Cerebellar nuclear complex (tissue), 1 donor: Measurements from ENCODE around the gene KCNG2.

Source experiments
- DNase-seq, 2 experiments: peaks; one replicate each; lab custom pipeline; 2025; lab: John Stamatoyannopoulos, UW

The KCNG2 gene

DNA sequence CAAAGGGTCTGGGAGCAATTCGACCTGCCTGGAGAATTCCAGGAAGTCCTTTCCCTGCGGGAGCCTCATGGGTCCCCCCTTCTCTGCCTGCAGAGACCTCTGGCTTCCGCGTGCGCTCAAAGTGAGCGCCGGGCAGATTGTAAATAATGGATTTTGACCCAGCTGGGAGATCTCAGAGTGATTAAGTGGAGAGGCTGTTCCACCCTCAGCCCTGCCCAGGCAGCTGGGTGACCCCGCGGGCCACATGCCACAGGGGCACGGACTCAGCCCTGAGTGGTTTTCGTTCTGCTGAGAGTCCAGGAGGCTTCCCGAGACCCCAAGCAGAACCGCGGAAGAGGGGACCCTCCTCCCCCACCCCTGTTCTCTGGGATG, 1.2 kb downstream of the KCNG2 start:
- DNase-seq = no peak

DNA sequence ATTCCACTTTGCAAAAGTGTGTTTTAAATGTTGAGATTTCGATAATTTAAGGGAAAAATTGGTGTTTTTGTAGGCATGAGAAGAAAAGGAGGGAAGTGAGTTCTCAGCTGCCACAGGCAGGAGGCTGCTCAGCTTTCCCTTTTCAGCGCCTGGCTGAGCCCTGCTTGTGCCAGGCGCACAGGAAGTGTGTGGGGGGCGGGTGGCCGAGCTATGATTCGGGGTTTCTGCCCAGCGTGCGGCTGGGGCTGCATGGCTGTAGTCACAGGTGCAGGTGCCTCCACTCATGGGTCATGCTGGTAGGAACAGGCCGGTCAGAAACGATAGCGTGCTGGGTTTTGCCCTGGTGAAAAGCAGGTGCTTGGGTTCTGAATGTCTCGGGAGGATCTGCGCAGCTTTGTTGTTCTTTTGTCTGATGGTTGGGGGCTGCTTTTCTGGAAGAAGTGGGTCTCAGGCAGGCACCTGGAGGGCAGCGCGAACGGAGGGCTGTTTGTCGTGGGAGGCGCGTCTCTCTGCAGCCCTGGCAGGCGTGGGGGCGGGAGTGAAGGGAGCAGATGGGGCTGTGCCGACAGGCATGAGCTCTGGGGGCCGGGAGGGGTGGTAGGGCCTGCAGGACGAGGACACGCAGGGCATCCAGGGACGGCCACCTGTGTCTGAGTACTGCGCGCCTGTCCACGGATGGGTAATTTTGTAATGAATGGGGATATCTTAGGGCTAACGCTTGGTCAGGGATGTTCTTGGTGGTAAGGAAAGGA, 2.1 kb downstream of the KCNG2 start:
- no peak for DNase-seq

DNA sequence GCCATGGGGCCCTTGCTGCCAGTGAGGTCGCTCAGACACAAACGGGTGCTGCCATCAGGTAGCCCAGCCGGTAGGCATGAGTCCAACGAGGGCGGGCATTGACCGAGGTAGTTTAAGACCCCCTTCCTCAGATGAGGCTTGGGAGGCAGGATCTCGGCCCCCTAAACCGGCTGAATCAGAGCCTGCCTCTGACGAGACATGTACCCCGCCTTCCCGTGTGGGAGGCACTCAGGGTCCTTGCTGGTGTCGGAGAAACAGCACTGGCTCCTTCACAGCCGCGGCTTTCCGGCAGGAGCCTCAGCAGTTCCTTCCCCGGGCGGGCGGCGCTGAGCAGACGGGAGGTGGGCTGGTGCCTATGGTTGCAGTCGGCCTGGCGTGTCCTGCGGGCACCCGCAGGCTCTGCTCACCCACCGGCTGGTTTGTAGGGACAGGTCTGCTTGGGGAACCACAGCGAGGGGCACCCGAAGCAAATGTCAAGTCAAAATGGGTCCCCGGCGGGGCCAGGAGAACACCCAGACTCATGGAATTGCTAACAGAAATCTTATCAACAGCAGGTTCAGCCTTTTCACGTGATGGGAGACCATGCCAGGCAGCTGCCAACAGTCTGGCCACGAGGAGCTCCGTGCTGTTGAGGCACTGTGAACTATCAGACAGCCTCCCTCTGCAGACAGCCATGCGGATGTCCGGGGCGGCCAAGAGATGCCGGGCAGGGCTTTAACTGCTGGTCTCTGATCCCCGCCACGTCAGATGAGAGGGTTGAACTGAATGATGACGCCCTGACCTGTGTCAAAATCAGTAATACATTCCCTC, 2.8 kb downstream of the KCNG2 start:
- no peak for DNase-seq

DNA sequence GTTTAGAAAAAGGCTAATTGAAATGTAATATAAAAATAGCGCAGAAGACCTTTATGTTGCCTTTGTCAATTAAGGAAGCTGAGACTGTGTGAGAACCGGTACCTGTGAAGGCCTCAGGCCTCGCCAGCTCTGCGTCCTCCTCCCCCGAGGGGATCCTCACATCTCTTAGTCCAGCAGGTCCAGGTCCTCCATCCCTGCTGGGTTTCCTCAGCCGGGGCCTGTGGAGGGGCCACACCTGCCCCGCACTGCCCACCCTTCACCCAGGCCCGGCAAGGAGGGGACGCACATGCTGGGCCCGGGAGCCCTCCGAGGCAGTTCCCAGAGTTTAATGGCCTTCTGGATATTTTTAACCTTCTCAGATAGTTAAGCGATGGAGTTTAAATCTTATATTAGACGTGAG, 3.5 kb downstream of the KCNG2 start:
- no peak for DNase-seq

DNA sequence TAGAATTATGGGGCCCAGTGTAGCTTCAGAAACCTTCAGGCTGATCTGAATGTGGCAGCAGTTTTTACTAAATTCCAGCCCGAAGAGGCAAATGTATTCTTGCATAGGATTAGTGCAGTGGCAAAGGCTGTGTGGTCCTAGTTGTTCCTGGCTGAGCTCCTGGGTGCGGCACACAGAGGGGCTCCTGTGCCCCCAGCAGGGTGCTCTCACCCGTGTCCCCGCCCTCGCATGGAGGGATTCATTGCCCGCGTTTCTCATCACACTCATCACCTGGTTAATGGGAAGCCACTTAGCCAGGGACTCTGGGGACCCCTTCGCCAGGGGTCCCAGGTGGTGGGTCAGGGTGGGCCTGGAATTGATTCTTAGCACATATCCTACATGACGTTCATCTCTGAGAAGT, 3.9 kb downstream of the KCNG2 start:
- DNase-seq = no peak

DNA sequence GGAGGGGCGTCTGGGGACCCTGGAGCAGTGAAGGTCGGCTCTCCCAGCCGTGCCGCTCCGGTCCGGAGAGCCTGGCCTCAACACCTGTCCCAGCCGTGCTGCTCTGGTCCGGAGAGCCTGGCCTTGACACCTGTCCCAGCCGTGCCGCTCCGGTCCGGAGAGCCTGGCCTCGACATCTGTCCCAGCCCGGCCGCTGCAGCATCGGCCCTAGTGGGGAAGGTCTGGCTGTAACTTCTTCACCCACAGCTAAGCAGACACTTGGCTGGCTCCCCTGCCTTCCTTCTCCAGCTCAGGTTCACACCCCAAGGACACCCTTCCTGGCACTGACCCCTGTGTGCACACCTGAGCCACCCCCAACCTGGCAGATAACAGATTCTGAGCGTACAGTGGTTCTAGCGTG, 4.6 kb downstream of the KCNG2 start:
- DNase-seq = no peak

DNA sequence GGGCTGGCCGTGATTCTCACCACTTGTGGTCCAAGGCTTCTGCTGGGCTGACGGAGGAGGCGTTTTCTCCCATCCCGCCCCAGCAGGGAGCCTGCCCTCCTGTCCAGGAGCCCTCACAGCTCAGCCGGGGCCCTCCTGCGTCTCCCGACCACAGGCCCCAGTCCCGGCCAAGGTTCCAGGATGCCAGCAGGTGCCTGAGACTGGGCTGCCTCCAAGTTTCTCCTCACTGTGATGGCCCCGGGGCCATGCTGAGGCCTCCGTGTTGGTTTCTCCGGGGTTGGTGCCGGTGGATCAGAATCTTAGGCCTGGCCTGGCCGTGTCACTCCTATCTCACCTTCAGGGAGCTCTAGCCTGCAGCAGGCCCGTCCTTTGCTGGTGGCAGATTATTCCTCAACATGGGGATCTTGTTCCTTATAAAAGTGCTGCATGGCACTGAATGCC, 5.9 kb downstream of the KCNG2 start:
- no peak for DNase-seq

DNA sequence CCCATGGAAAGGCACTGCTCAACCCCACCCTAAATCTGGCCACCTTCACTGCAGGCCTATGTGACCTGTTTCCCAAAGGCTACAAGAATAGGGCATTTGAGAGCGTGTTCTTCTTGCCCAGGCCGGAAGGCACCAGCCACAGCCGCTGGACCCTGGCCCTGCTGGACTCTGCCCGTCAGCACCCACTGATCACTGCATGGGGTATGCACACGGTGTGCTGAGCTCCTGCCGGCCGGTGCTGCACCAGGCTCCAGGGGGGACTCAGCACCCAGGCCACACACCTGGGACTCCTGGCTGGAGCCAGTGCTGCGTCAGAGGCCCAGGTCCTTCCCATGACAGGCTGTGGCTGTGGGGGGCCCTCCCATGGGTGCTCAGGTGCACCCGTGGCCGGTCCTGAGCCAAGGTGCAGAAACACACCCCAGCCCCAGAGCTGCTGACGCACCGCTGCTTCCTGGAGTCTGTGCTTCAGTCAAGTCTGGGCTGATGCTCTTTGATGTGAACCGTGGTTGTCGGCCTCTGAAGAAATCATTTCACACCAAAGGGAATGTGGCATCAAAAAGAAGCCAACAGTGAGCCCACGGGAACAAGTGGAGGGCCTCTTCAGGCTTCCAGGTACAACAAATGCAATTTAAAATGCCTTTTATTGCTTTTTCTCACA, 6.5 kb downstream of the KCNG2 start:
- no peak for DNase-seq

DNA sequence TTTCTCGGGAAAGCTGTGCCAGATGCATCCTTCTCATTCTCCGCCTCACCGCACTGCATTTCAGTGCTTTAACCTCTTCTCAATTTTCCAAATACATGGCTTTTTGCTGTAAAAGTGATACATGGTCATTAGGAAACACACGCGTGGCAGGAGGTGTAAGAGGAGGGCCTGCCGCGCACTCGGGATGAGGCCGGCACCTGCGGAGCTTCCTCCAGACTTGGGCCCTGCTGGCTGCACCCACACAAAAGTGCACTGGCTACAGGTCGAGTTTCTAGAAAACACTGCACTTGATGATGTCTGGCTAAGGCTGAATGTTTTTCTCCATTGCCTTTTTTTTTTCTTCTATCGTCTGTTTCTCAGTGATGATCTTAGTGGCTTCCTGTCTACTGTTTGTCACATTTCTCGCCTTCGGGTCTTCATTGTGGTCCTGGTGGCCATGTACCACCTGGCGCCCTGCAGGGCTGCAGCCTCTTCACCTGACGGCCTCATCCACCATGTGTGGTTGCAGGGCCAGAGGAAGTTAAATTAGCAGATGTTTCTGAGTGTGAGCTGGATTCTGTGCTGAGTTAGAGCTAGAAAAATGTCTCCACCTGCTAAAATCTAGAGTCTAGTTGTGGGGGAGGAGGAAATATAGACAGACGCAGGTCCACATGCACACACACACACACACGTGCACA, 7.6 kb downstream of the KCNG2 start:
- no peak for DNase-seq

DNA sequence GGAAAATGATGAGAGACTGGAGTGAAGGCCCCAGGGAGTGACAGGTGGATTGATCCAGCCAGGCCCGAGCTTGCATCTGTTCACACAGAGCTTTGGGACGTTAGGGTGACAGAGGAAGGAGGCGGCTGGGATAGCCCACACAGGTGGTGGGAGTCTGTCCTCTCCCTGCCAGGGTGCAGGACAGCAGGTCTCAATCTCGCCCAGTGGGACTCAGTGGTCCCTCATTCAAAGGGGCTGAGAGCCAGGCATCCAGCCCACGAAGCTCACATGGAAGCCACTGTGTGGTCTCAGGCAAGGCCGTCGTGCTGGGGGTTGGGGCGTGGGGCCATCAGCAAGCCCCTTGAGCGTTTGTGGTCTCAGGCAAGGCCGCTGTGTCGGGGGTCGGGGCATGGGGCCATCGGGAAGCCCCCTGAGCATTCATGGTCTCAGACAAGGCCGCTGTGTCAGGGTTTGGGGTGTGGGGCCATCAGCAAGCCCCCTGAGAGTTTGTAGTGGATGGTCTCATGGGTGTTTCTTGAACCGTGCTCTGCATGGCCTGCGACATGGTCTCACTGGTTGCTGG, 8.3 kb downstream of the KCNG2 start:
- DNase-seq = no peak

DNA sequence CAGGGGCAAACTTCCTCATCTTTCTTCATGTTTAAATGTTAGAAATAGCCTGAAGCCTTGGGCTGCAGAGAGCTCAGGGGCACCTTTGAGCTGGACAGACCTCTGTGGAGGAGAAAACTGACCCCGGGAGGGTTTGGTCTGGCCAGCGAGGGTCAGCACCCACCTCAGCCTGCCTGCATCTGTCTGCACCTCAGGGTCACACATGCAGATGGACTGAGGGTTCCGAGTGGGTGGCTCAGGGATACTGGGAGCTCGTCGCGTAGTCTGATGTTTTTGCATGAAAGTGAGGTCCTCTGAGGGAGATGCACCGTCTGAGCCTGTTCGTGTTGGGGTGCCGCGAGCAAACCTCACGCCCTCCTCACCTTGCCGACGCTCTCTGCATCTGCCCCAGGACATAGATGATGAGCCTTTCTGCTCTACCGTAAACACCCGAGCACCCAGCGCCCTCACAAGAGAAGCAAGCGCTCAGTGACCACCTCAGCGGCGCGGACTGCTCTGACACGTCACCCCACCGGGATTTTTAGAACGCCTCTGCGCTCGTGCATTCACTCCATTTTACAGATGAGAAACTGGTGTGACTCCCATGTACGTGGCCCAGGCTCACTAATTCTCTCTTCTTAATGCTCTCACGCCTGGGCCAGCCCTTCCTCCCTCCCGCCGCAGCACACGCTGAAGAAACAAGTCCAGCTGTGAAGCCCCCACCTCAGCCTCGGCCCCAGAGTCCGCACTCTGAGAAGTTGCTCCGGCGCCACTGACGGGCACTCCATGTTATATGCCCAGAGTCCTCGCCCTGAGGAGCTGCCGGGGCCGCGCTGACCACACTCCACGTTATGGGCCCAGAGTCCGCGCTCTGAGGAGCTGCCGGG, 9.5 kb downstream of the KCNG2 start:
- no peak for DNase-seq

DNA sequence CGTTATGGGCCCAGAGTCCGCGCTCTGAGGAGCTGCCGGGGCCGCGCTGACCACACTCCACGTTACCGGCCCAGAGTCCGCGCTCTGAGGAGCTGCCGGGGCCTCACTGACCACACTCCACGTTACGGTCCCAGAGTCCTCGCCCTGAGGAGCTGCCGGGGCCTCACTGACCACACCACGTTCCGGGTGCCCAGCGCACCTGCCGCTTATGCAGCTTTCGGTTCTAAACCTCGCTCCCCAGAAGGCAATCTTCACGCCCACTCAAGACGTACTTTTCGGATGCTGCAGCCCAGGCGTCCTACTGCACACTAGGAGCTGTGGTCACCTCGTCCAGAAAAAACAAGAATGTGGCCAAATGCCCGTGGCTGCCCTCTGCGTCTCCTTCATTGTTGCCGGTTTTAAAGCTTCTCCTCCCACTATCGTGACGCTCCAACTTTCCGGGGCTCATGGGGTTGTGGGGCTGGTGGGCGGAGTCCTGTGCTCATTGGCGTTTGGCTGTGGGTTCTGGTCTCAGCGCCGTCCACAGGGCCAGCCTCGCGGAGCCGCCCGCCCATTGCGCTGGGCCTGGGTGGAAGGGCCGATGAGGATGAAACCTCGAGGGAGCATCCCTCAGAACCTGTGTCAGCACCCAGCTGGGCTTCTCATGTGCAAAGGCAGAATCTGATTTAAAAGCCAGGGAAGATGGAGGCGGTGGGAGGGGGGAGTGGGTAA, 11.9 kb downstream of the KCNG2 start:
- DNase-seq = no peak

DNA sequence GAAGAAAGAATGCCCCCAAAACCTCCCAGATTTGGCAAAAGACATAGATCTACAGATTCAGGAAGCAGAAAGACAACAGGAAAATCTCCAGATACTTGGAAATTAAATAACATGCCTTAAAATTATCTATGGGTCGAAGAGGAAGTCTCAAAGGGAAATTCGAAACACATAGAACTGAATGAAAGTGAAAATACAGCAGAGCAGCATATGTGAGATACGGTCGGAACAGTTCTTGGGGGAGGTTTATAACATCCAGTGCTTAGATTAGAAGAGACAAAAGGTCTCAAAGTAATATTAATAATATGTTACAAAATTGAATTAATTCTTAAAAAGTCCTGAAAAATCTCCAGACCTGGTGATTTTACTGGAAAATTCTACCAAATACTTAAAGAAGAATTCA, 14.3 kb downstream of the KCNG2 start:
- DNase-seq = no peak

DNA sequence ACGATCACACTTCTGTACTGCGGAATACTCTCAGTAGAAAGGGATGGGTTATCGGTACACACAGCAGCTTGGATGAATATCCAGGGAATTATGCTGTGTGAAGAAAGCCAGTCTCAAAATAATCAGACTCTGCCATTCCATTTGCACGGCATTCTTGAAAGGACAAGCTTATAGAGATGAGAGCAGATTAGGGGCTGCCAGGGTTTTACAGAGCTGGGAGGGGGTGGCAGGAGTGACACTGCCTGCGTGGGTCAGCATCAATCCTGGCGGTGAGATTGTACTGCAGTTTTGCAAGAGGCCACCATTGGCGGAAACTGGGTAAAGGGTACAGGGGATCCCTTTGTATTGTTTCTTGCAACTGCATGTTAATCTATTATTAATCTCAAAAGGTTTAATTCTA, 16.6 kb downstream of the KCNG2 start:
- DNase-seq = no peak

DNA sequence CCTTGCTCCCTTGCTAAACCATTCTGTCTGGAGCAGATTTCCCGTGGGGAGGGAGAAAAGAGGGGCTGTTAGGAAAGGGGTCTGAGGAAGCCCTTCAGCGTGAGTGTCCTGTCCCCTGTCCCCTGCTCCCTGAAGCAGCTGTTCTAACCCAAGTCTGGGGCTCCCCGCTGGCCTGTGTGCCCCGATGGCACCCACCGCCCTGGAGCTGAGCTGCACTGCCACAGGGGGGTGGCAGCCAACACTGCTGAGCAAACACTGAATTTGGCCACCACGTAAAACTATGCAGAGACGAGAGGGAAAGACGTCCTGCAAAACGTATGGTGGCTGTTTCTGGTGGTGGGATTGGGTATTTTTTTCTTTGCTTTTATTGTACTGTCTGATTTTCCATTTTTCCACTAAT, 17.9 kb downstream of the KCNG2 start:
- no peak for DNase-seq

DNA sequence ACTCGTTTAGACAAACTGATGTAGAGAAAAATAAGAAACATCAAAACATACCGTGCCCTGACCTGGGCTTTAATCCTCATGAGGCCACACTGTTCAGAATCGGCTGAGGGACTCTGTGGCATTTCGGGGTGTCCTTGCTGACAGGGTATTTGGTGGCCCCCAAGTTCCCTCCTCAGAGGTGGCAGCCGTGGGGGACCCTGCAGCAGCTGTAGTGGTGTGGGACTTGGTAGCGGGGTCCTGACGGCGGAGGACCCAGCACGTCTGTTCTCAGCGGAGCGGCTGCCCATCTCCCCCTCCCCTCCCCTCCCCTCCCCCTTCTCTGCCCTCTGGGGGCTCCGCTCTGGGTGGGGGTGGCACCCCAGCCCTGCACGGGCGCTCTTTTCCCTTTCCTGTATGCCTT, 18.4 kb downstream of the KCNG2 start:
- DNase-seq = no peak

DNA sequence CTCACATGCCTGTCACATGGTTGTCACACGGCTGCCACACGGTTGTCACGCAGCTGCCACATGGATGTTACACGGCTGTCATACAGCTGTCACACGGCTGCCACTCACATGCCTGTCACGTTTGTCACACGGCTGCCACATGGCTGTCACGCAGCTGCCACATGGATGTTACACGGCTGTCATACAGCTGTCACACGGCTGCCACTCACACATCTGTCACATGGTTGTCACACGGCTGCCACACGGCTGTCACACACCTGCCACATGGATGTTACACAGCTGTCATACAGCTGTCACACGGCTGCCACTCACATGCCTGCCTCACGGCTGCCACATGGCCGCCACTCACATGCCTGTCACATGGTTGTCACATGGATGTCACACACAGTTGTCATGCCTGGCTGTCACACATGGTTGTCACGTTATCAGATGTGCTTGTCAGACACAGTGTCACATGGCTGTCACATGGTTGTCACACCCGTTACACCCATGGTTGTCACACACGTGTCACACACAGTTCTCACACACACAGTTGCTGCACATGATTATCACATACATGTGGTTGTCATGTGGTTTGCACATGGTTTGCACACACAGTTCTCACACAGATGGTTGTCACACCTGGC, 19.4 kb downstream of the KCNG2 start:
- no peak for DNase-seq

DNA sequence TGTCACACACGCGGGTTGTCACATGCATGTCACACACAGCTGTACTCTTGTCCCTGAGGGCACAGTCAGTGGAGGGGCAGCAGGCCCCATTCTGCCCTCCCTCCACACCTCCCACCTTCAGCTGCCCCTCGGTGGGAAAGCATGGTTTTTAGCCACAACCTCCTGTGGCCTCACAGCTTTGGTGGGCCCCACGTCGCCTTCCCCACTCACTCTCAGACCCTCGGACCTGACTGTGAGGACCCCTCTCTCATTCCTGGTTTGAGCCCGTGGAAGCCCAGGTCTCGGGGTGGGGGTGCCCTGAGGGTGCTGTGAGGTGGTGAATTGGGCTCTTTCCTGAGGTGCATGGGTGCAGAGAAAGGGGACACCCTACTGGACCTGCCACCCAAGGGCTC, 19.9 kb downstream of the KCNG2 start:
- DNase-seq = no peak

DNA sequence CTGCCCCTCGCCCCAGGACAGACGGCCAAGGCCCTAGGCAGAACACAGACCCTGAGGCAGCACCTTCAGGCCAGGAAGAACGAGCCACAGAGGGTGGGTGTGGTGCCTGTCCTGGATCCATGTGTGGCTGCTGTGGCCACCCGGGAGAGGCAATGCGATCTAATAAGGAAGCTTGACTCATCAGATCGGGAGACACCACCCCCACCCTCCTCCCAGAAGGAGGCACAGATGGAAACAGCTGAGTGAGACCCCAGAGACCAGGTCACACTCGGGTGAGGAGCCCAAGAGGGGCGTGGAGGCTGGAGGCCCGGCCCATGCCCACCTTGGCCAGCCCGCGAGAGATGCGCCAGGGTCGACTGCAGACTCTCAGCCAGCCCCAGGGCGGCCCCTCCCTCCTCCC, 20.3 kb downstream of the KCNG2 start:
- no peak for DNase-seq

DNA sequence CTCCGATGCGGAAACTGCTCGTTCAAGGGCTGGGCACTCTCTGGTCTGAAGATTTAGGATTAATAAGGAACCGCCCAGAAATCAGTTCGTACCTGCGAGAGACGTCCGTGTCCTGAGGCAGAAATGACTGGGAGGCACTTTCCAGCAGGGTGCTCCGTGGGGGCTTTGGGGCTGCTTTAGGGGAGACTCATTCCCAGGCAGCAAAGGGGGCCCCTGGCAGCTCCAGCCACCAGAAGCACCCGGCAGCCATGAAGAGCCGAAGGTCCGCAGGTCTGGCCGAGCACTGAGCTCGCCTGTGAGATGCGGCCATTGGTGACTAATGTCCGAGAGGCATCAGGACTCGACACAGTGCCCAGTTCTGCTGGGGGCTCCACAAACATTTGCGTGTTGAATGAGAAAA, 20.9 kb downstream of the KCNG2 start:
- no peak for DNase-seq
